HK-2 (cell line): Measurements from ENCODE around the gene SPATC1L.
A peak's percentile ranks its signal among the peaks of the same experiment; 100 is the strongest.
"Not testable (repeated sequence)": the region's sequence is repeated elsewhere in the genome, so short reads cannot be mapped to it uniquely, and the experiment has no call there.

Experiments used
- DNase-seq: peaks from one replicate; pipeline ENCODE4 v3.0.0-alpha.2; 2018; ENCODE audit not compliant: unreplicated experiment

Gene SPATC1L

DNA sequence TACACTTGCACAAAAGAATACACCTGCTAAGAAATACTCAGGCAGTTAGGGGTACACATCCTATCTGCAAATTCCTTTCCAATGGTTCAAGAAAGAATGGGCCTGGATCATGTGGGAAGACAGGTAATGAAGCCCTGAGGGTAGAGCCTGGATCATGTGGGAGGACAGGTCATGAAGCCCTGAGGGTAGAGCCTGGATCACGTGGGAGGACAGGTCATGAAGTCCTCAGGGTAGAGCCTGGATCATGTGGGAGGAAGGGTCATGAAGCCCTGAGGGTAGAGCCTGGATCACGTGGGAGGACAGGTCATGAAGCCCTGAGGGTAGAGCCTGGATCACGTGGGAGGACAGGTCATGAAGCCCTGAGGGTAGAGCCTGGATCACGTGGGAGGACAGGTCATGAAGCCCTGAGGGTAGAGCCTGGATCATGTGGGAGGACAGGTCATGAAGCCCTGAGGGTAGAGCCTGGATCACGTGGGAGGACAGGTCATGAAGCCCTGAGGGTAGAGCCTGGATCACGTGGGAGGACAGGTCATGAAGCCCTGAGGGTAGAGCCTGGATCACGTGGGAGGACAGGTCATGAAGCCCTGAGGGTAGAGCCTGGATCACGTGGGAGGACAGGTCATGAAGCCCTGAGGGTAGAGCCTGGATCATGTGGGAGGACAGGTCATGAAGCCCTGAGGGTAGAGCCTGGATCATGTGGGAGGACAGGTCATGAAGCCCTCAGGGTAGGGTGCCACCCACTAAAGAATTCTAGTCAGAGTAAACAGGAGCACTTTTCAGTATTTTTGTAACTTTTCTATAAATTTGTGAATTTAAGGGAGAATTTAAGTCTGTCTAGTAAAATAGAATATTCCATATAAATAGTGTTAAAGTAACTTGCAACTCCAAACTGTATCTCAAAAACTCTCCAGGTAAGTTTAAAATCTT lies 16.9 kb upstream of the SPATC1L start:
- not testable (repeated sequence) for DNase-seq

DNA sequence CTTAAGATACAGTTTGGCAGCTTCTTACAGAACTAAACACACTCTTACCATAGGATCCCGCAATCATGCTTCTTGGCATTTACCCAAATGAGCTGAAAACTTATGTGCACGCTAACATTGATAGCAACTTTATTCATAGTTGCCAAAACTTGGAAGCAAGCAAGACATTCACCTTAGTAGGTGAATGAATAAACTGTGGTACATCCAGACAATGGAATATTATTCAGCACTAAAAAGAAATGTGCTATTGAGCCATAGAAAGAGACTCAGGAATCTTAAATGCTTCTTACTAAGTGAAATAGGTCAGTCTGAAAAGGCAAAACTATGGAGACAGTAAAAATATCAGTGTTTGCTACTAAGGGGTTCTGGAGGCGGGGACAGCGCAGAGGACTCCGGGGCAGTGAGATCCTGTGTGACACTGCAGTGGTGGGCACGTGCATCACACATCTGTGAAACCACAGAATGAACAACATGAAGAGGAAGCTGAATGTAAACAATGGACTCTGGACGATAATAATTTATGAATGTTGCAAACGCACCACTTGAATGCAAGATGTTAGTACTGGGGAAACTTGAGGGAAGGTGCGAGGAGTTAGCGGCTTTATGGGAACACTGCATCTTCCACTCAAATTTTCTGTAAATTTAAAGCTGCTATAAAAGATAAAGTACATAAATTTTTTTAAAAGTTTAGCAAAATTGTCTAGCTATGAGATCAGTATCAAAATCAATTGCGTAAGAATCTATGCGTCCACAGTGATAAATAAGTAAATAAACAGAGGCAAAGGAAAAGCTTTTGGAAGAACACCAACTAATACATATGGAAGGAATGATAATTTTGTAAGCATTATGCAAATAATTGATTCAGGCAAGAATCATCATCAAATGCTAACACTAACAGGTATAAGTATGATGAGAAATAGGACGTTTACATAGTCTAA lies 15.4 kb upstream of the SPATC1L start:
- DNase-seq = no peak

DNA sequence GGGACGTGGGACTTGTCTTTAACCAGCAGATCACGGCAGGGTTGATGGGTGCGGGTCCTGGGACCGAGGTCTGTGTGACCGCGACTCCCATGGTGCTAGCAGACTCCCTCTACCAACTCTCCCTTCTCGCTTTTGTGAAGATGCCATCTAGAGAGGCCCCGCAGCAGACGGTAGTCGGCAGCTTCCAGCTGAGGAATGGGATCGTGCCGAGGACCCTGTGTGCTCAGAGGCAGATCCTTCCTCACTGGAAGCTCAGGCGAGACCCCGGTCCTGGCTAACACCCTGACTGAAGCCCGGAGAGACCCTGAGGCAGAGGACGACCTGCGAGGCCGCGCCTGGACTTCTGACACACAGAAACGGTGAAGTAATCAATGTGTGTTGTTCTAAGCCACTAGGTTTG lies 12.5 kb upstream of the SPATC1L start:
- DNase-seq = no peak

GRCh38 chr21:46195595-46196195 lies 11.4 kb upstream of the SPATC1L start:
- DNase-seq = no peak

- no peak for DNase-seq
Observed at GRCh38 chr21:46194374-46195334, 10.4 kb upstream of the SPATC1L start.

DNA sequence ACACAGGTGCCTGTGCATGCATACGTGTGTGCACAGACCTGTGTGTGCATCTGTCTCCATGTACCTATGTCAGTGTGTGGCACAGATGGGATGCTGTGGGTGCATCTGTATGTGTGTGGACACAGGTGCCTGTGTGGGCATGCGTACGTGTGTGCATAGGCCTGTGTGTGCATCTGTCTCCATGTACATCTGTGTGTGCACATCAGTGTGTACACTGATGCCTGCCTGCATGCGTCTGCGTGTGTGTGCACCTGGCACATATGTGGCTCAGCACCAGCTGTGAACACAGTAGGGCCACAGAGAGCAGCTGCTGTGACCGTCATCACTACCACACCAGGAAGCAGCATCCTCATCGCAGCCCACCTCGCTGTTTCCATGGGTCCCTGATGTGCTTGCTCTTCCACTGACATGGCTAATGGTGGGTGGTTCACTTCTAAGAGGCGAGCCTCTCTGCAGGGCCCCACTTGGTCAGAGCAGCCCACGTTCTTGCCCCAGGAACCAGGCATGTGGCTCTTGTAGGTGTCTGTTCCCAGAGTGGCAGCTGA lies 9.6 kb upstream of the SPATC1L start:
- no peak for DNase-seq

GRCh38 chr21:46191686-46192575 lies 7.7 kb upstream of the SPATC1L start:
- DNase-seq = no peak

- DNase-seq = peak; percentile 24
Observed at GRCh38 chr21:46191257-46191685, 7.0 kb upstream of the SPATC1L start.

DNA sequence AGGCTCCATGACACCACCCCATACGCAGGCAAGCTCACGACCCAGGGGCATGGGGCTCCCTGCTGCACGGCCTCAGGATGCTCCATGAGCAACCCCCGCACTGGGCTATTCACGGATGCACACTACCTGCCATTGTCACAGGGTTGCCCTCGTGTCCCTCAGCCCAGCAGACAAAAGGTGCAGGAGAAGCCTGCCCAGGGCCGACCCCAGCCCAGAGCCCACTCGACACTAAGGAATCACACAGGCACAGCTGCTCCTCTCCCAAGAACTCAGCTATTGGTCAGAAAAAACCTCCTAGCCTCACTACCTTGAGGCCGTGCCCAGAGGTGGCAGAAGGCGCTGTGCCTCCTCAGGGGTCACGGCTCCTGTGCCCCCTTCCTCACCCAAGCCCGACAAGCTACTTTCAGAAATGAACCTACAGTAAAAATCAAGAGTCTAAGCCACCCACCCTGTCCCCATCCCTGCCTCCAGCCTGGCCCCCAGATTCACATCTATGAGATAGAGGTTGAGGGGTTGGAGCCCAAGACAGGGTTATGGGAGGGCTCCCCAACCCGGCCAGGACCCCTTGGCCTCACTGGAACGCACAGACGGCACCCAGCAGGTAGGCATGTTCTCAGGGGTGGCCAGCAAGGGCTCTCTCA lies 6.4 kb upstream of the SPATC1L start:
- DNase-seq = no peak

- no peak for DNase-seq
Observed at GRCh38 chr21:46189959-46190490, 5.8 kb upstream of the SPATC1L start.

GRCh38 chr21:46189213-46189958 lies 5.1 kb upstream of the SPATC1L start:
- DNase-seq = no peak

DNA sequence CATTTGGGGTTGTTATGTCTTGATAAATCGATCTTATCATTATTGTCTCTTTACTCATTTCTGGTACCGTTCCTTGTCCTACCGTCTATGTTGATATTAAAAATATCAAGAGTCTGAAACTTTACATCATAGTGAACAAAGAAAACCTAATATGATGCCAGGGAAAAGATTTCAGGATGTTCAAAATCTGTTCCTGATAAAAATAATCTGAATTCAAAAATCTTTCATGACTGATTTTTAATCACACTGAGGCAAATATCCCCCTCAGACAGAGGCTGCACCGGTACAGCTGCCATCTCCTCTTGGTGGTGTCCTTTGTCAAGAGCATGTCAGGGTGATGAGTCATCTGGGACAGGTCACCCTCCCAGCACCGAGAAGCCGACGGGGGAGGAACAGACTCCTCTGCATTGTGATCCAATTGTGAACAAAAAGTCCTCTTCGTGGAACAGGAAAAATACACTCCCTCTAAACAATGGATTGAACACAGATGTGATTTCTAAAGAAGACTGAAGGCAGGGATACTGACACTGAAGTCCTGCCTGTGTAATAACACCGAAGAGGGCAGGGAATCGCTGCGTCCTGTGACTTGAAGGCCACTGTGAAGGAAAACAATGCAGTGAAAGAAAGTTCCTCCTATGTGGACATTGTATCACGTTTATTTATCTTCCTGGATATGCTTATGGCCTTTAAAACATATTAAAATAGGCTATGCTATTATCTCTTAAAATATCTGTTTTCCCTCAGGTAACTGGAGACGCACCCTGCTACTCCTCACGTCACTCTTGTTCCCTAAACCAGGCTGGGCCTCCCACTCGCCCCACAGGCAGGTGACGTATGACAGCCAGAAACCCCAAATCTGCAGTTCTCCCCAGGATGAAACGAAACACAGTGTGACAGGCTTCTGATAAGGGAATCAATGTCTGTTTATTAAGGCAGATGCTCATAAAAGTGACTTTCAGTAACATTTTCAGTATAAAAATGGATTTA lies 4.3 kb upstream of the SPATC1L start:
- peak; percentile 32 for DNase-seq

- no peak for DNase-seq
Observed at GRCh38 chr21:46187814-46188213, 3.6 kb upstream of the SPATC1L start.

DNA sequence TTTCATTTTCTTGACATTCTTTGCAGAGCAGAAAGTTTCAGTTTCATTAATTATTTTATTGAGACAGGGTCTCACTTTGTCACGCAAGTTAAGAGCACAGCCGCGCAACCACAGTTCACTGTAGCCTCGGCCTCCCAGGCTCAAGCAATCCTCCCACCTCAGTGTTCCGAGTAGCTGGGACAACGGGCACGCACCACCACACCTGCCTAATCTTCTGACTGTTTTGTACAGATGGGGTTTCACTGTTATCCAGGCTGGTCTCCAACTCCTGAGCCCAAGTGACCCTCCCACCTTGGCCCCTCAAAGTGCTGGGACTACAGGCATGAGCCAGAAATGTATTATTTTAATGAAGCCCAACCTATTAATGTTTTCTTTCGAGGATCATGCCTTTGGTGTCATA lies 3.0 kb upstream of the SPATC1L start:
- no peak for DNase-seq

DNA sequence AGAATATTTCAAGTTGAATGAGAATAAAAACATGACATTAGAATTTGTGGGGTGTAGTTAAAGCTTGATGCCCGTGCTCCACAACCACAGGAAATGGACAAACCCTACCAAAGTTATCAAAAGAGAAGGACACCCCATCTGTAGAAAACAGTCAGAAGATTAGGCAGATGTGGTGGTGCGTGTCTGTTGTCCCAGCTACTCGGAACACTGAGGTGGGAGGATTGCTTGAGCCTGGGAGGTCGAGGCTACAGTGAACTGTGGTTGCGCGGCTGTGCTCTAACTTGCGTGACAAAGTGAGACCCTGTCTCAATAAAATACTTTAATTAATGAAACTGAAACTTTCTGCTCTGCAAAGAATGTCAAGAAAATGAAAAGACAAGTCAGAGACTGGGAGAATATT lies 1.5 kb upstream of the SPATC1L start:
- DNase-seq = no peak

DNA sequence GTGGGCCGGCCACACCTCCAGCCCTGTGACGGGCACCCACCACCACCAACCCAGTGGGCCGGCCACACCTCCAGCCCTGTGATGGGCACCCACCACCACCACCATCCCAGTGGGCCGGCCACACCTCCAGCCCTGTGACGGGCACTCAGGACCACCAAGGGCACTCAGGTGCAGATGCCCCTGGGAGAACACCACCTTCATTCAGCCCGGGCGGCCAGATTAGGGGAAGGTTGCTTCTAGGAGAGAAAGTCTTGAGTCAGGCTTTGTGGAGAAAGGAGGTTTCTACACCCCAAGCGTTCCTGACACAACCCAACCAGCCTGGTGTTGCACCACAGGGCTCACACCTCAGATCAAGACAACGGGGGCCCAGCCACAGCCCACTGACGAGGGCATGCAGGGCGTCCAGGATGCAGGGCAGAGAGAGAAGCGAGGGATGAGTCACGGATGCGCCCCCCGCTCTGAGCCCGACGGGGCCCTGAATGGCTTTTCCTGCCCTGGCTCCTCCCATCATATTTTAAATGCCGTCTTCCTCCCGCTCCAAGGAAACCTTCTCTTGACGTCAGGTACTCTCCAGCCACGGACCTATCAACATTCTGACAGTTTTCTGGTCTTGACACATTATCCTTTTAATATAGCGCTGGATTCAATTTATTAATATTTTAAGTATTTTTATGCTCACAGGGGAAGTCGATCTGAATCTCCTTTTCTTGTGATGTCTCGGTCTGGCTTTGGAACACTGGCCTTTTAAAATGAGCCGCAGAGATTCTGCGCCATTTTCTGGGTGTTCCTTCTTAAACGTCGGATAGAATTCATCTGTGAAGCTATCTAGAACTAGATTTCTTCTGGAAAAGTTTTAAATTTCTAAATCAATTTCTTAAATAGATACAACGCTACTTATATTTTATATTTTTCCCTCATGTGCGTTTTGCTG lies 631 bp upstream of the SPATC1L start:
- peak; percentile 61 for DNase-seq
